Measurements from ENCODE around the gene TENM4. TPM values are rescaled to one million over a fixed set of nuclear protein-coding genes. Genes with fewer than 3 reads are reported as not detected.

Gene TENM4
- total RNA-seq, 1 donor = 10.4 TPM

DNA sequence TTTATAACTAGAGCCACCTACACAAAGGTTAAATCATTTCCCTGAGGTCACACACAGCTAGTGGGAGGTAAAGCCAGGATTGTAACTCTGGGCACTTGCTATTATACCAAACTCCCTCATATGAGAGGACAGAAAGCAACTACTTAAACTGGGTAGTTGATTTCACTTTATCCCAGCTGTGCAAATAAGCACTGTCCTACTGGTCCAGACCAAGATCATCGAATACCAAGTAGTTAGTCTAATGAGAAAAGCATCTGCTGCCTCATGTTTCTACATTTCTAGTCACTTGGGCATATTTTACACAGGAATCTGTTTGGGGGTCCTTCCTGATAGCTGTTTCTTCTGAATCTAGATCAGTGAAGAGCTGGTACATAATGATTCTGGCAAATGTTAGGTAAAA, 687.5 kb downstream of the TENM4 start:
- H3K4me3 ChIP-seq (ENCODE audit: low read depth, low read length) = no peak overlapping the region
- TF ChIP-seq, protein P1, sequence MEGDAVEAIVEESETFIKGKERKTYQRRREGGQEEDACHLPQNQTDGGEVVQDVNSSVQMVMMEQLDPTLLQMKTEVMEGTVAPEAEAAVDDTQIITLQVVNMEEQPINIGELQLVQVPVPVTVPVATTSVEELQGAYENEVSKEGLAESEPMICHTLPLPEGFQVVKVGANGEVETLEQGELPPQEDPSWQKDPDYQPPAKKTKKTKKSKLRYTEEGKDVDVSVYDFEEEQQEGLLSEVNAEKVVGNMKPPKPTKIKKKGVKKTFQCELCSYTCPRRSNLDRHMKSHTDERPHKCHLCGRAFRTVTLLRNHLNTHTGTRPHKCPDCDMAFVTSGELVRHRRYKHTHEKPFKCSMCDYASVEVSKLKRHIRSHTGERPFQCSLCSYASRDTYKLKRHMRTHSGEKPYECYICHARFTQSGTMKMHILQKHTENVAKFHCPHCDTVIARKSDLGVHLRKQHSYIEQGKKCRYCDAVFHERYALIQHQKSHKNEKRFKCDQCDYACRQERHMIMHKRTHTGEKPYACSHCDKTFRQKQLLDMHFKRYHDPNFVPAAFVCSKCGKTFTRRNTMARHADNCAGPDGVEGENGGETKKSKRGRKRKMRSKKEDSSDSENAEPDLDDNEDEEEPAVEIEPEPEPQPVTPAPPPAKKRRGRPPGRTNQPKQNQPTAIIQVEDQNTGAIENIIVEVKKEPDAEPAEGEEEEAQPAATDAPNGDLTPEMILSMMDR (IDR thresholded peaks at IDR 0.05; ENCODE audit: insufficient read depth, low read depth, low read length) = no peak
- no peak for DNase-seq (ENCODE audit: low read depth)

- no peak overlapping the region for H3K4me3 ChIP-seq (ENCODE audit: low read depth, low read length)
- TF ChIP-seq, protein P1 (IDR thresholded peaks at IDR 0.05; ENCODE audit: insufficient read depth, low read depth, low read length) = no peak
- no peak for DNase-seq (ENCODE audit: low read depth)
Measured at GRCh38 chr11:78752494-78752893, 688.3 kb downstream of the TENM4 start.

DNA sequence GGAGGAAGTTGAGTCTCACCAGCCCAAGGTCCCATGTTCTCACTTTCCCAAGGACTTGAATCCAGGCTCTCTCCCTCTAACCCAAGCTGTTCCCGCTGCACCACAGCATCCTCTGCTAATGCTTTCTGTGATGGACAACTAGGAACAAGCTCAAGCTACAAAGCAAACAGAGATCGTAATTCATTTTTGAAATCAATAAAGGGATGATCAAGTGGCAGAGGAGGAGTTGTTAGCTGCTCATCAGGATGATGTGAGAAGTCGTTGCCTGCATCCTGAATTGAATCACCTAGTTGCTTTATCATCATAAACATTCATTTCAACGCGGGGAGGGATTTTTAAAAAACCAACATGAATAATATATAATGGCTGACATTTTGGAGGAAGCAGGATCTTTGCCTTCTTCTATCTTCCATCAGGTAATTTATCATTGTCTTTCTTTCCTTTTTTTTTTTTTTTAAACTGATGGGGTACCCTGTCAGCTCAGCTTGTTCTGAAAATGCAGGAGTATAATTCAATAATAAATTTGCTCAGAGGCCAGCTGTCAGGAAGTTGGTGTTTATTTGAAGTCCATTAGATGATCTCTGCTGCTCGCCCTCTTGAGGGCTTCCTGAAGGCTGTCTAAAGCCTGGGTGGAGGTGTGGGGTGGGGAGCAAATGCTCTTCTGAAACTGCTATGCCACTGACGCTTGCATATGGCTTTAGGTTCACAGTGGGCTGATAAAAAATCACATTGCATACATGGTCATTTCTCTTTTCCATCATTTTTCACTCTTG, 691.7 kb downstream of the TENM4 start:
- TF ChIP-seq, protein P1 (IDR thresholded peaks at IDR 0.05; ENCODE audit: insufficient read depth, low read depth, low read length) = no peak
- DNase-seq (ENCODE audit: low read depth) = no peak
- no peak overlapping the region for H3K4me3 ChIP-seq (ENCODE audit: low read depth, low read length)

GRCh38 chr11:78744949-78745348, 695.9 kb downstream of the TENM4 start:
- no peak overlapping the region for H3K4me3 ChIP-seq (ENCODE audit: low read depth, low read length)
- TF ChIP-seq, protein P1 (IDR thresholded peaks at IDR 0.05; ENCODE audit: insufficient read depth, low read depth, low read length) = no peak
- no peak for DNase-seq (ENCODE audit: low read depth)

- no peak overlapping the region for H3K4me3 ChIP-seq (ENCODE audit: low read depth, low read length)
- TF ChIP-seq, protein P1 (IDR thresholded peaks at IDR 0.05; ENCODE audit: insufficient read depth, low read depth, low read length) = no peak
- DNase-seq (ENCODE audit: low read depth) = no peak
Measured at GRCh38 chr11:78744202-78744601, 696.6 kb downstream of the TENM4 start.

- H3K4me3 ChIP-seq (ENCODE audit: low read depth, low read length) = no peak overlapping the region
- DNase-seq (ENCODE audit: low read depth) = no peak
- TF ChIP-seq, protein P1 (IDR thresholded peaks at IDR 0.05; ENCODE audit: insufficient read depth, low read depth, low read length) = no peak
Measured at GRCh38 chr11:78742430-78742829, 698.4 kb downstream of the TENM4 start.

- DNase-seq (ENCODE audit: low read depth) = no peak
- no peak overlapping the region for H3K4me3 ChIP-seq (ENCODE audit: low read depth, low read length)
- TF ChIP-seq, protein P1 (IDR thresholded peaks at IDR 0.05; ENCODE audit: insufficient read depth, low read depth, low read length) = no peak
Measured at GRCh38 chr11:78741741-78742140, 699.1 kb downstream of the TENM4 start.
